Activated CD8-positive, alpha-beta T cell treated with anti-CD3 and anti-CD28 coated beads for 36 hours (primary cell): ENCODE measurements around the gene PDE4B. TPM values are rescaled to one million over a fixed set of nuclear protein-coding genes. Genes with fewer than 3 reads are reported as not detected.
"Not testable (repeated sequence)": the region's sequence is repeated elsewhere in the genome, so short reads cannot be mapped to it uniquely, and the experiment has no call there.

Source experiments
- ATAC-seq: fragments of 200-7000 bp; cut with Tn5 transposase; one replicate; pipeline ENCODE4 v1.10.0; 2021; ENCODE audit warnings: mild to moderate bottlenecking, moderate library complexity
- CTCF ChIA-PET: fragments of 350-600 bp; sonication (Branson Sonifier 250); formaldehyde crosslinking; loops from one replicate; lab custom pipeline; 2021; ENCODE audit warnings: antibody characterized with exemption; lab: Charles Lee
- POLR2A ChIA-PET: fragments of 350-600 bp; sonication (Branson Sonifier 250); formaldehyde crosslinking; loops from one replicate; lab custom pipeline; 2021; ENCODE audit warnings: antibody characterized with exemption; lab: Charles Lee
- DNase-seq: peaks from one replicate; pipeline ENCODE4 v3.0.0-alpha.2; 2020
- H3K27ac Mint-ChIP-seq: one replicate; pipeline ENCODE4 v1.8.0; 2021; ENCODE audit warnings: mild to moderate bottlenecking, mixed read lengths
- H3K27me3 Mint-ChIP-seq: one replicate; pipeline ENCODE4 v1.8.0; 2021; ENCODE audit warnings: mixed read lengths
- H3K36me3 Mint-ChIP-seq: one replicate; pipeline ENCODE4 v1.8.0; 2021; ENCODE audit warnings: low read depth, mixed read lengths
- H3K4me1 Mint-ChIP-seq: one replicate; pipeline ENCODE4 v1.8.0; 2021; ENCODE audit warnings: low read depth, mixed read lengths
- H3K4me3 Mint-ChIP-seq: one replicate; pipeline ENCODE4 v1.8.0; 2021; ENCODE audit warnings: mild to moderate bottlenecking, moderate library complexity, mixed read lengths
- H3K9me3 Mint-ChIP-seq: one replicate; pipeline ENCODE4 v1.8.0; 2021; ENCODE audit warnings: mixed read lengths
- intact Hi-C: fragments of 100-400 bp; cut with micrococcal nuclease; formaldehyde crosslinking; loops from one replicate; pipeline ENCODE4 v1.10.0; 2022
- total RNA-seq, 2 experiments: library from RNA; stranded (reverse); gene quantifications; one replicate each; pipeline ENCODE4 v1.2.3, GENCODE V29; 2021
- TF ChIP-seq, protein P1 (sequence below): fragments of 200-600 bp; IDR thresholded peaks from one replicate; pipeline ENCODE4 v1.8.0; 2022; ENCODE audit warnings: antibody characterized with exemption, mild to moderate bottlenecking

The PDE4B gene
- total RNA-seq, 2 experiments from 2014 or later, result 32.4 to 33.1 TPM

DNA sequence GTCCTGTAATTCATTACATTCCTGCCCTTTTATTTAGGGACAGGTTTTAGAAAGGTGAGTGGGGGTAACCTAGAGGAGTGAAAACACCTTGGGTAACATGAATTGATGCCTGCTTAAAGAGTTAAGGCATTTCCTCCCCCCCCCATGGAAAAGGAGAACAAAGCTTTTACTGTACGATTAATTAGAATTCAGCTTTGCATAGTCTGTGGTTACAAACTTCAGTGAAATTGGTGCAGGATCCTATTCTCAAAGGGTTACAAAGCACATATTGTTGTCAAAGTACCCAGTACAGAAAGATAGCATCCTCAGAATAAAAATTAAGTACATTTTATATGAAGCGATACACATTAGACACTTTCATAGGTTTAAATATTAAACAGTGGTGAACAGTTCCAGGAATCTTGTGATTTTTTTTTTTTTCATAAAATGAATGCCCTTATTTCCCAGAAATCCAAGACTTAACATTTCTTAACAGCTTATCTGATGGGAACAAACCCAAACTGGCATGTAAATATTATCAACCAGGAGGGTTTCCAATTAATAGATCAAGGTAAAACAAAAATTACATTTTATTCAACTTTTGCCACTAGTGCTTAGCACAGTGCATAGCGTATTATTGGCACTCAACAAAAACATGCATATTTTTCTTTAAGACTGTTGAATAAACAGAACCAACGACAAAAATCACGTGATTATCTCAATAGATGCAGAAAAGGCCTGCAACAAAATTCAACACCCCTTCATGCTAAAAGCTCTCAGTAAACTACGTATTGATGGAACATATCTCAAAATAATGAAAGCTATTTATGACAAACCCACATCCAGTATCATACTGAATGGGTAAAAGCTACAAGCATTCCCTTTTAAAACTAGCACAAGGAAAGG is 172.7 kb downstream of the PDE4B start:
- H3K4me1 Mint-ChIP-seq, result no peaks in the 10 kb centered on the region
- ATAC-seq (no peak), DNase-seq (no peak)
- no peaks in the 10 kb centered on the region for H3K9me3 Mint-ChIP-seq
- H3K27me3 Mint-ChIP-seq, result peaks cover 2% of the 10 kb centered on the region
- ChIA-PET CTCF (interaction anchor here (1.1 to 3.5 kb wide), 3 partner anchors 276 to 538 kb away, joined by 3 to 27 read pairs (median 3); no protein-coding TSS in a partner anchor), POLR2A (no interaction called here)
- H3K27ac Mint-ChIP-seq, result no peak overlapping the region
- TF ChIP-seq, protein P1, sequence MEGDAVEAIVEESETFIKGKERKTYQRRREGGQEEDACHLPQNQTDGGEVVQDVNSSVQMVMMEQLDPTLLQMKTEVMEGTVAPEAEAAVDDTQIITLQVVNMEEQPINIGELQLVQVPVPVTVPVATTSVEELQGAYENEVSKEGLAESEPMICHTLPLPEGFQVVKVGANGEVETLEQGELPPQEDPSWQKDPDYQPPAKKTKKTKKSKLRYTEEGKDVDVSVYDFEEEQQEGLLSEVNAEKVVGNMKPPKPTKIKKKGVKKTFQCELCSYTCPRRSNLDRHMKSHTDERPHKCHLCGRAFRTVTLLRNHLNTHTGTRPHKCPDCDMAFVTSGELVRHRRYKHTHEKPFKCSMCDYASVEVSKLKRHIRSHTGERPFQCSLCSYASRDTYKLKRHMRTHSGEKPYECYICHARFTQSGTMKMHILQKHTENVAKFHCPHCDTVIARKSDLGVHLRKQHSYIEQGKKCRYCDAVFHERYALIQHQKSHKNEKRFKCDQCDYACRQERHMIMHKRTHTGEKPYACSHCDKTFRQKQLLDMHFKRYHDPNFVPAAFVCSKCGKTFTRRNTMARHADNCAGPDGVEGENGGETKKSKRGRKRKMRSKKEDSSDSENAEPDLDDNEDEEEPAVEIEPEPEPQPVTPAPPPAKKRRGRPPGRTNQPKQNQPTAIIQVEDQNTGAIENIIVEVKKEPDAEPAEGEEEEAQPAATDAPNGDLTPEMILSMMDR, result no peak
- H3K36me3 Mint-ChIP-seq, result no peaks in the 10 kb centered on the region
- intact Hi-C loops, result no loop called here
- no peak overlapping the region for H3K4me3 Mint-ChIP-seq

DNA sequence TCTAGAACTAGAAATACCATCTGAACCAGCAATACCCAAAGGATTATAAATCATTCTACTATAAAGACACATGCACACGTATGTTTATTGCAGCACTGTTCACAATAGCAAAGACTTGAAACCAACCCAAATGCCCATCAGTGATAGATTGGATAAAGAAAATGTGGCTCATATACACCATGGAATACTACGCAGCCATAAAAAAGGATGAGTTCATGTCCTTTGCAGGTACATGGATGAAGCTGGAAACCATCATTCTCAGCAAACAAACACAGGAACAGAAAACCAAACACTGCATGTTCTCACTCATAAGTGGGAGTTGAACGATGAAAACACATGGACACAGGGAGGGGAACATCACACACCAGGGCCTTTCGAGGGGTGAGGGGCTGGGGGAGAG is 174.8 kb downstream of the PDE4B start:
- CTCF ChIA-PET, result interaction anchor here (1.3 to 3.5 kb wide), 2 partner anchors 274 to 276 kb away, joined by 3 to 27 read pairs; no protein-coding TSS in a partner anchor
- POLR2A ChIA-PET, H3K27me3 Mint-ChIP-seq, H3K9me3 Mint-ChIP-seq, H3K4me1 Mint-ChIP-seq, H3K4me3 Mint-ChIP-seq, intact Hi-C loops, DNase-seq, H3K27ac Mint-ChIP-seq, ATAC-seq, H3K36me3 Mint-ChIP-seq: not testable (repeated sequence)

DNA sequence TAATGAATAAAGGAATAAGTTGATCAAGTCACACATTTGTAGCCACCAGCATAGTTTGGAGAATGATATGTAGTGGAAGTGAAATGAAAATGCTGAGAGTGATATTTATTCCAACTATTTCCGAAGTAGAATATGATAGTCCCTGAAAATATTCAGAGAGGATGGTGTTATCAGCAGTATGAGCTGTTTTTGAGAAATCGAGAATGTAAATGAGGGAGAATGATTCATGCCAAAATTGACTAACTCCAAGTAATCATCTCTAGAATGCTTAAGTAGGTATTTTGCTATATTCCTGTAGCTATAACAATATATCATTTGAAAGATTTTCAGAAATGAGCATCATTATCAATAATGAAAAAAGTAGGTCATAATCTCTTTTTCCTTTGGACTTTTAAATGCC is 178.9 kb downstream of the PDE4B start:
- H3K4me3 Mint-ChIP-seq, result no peak overlapping the region
- ATAC-seq (no peak), DNase-seq (no peak)
- ChIA-PET POLR2A (no interaction called here), CTCF (no interaction called here)
- peaks cover 11% of the 10 kb centered on the region for H3K9me3 Mint-ChIP-seq
- no peaks in the 10 kb centered on the region for H3K4me1 Mint-ChIP-seq
- H3K27me3 Mint-ChIP-seq, result peaks cover 6% of the 10 kb centered on the region
- peaks cover 4% of the 10 kb centered on the region for H3K36me3 Mint-ChIP-seq
- intact Hi-C loops, result no loop called here
- H3K27ac Mint-ChIP-seq, result no peak overlapping the region
- TF ChIP-seq, protein P1, result no peak

DNA sequence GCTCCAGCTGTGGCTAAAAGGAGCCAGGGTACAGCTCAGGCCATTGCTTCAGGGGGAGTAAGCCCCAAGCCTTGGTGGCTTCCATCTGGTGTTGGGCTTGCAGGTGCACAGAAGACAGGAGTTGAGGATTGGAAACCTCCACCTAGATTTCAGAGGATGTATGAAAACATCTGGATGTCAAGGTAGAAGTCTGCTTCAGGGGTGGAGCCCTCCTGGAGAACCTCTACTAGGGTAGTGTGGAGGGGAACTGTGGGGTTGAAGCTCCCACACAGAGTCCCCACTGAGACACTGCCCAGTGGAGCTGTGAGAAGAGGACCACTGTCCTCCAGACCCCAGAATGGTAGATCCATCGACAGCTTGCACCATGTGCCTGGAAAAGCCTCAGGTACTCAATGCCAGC is 183.0 kb downstream of the PDE4B start:
- intact Hi-C loops, result no loop called here
- Mint-ChIP-seq H3K36me3 (peaks cover 4% of the 10 kb centered on the region), H3K27me3 (peaks cover 6% of the 10 kb centered on the region), H3K27ac (no peak overlapping the region), H3K4me3 (no peak overlapping the region), H3K4me1 (no peaks in the 10 kb centered on the region), H3K9me3 (peaks cover 14% of the 10 kb centered on the region)
- DNase-seq (no peak), ATAC-seq (no peak)
- ChIA-PET CTCF (no interaction called here), POLR2A (no interaction called here)
- TF ChIP-seq, protein P1, result no peak

DNA sequence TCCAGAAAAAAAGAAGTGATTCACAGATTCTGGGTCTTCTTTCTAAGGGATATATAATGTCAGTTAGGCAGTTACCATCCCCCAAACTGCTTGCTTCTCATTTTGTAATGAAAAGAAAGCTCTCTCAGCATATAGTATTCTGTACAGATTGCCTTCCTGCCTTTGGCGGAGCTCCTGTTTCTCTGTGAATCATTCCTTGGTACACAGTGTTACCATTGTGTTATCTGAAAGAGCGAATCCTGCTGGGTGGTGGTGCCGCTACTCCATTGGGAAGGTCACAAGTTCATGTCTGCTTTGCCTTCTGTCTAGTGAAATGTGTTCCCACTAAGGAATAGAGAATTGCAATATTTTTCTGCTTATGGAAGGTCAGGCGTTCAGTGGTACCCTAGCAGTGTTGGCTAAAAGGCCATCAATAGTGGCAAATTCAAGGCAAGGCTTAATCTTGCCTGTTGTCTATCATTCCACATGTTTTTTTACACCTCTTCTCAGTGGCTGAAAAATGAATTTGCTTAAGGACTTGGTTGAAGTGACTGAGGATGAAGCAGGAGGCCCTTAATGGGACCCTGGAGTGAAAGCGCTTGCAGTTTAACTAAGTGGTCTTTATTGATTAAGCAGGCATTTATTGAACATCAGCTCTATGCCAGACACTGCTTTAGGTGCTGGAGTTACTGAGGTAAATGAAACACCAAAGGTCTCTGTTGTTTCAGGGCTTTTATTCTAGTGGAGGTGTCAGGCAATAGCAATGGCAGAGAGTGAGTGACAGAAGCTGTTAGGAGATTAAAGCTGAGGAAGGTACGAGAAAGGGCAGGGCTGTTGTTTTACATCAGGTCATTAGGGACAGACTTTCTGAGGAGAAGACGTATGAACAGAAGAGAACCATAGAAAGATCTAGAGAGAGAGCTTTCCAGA is 186.7 kb downstream of the PDE4B start:
- Mint-ChIP-seq H3K27ac (no peak overlapping the region), H3K27me3 (peaks cover 4% of the 10 kb centered on the region), H3K4me3 (no peak overlapping the region), H3K36me3 (peaks cover 4% of the 10 kb centered on the region), H3K4me1 (no peaks in the 10 kb centered on the region), H3K9me3 (peaks cover 14% of the 10 kb centered on the region)
- ChIA-PET POLR2A (no interaction called here), CTCF (no interaction called here)
- intact Hi-C loops, result no loop called here
- TF ChIP-seq, protein P1, result no peak
- no peak for DNase-seq
- no peak for ATAC-seq
